Stimulated activated CD4-positive, alpha-beta T cell treated with anti-CD3 and anti-CD28 coated beads, TNF-alpha, amount 100 ng/mL, for 1 hour (primary cell): ENCODE results near the gene RHBDD2.
"Not testable (repeated sequence)": the region's sequence is repeated elsewhere in the genome, so short reads cannot be mapped to it uniquely, and the experiment has no call there.

ENCODE experiments used
- DNase-seq, 3 donors: peaks; one replicate each; pipeline ENCODE4 v3.0.0-alpha.2; 2020; ENCODE audit warnings: low read depth in 3 of 3, low spot score in 1 of 3

RHBDD2 gene

GRCh38 chr7:75888464-75889222, 9.8 kb downstream of the RHBDD2 start:
- DNase-seq, result no peak

GRCh38 chr7:75889223-75889825, 10.5 kb downstream of the RHBDD2 start:
- no peak for DNase-seq

- no peak for DNase-seq
Observed at GRCh38 chr7:75889826-75890225, 11.0 kb downstream of the RHBDD2 start.

GRCh38 chr7:75891237-75891636, 12.4 kb downstream of the RHBDD2 start:
- not testable (repeated sequence) for DNase-seq

- no peak for DNase-seq
Observed at GRCh38 chr7:75891815-75892411, 13.1 kb downstream of the RHBDD2 start.

- no peak for DNase-seq
Observed at GRCh38 chr7:75892634-75893272, 13.9 kb downstream of the RHBDD2 start.

GRCh38 chr7:75896803-75897327, 18.0 kb downstream of the RHBDD2 start:
- no peak for DNase-seq

- DNase-seq, result no peak
Observed at GRCh38 chr7:75900617-75901315, 21.9 kb downstream of the RHBDD2 start.

- DNase-seq, result no peak
Observed at GRCh38 chr7:75905785-75906604, 27.2 kb downstream of the RHBDD2 start.

- DNase-seq, result no peak
Observed at GRCh38 chr7:75906991-75907667, 28.3 kb downstream of the RHBDD2 start.

- DNase-seq, result not testable (repeated sequence)
Observed at GRCh38 chr7:75907668-75908039, 28.8 kb downstream of the RHBDD2 start.

GRCh38 chr7:75909521-75910132, 30.8 kb downstream of the RHBDD2 start:
- DNase-seq, result no peak

GRCh38 chr7:75911186-75911585, 32.4 kb downstream of the RHBDD2 start:
- not testable (repeated sequence) for DNase-seq

GRCh38 chr7:75913437-75913836, 34.6 kb downstream of the RHBDD2 start:
- no peak for DNase-seq

- DNase-seq, result no peak
Observed at GRCh38 chr7:75914169-75914654, 35.4 kb downstream of the RHBDD2 start.

GRCh38 chr7:75914655-75915415, 36.0 kb downstream of the RHBDD2 start, which contains the start of gene POR:
TSS of gene POR (plus strand) at chr7:75915155. CDS start at chr7:75954002, 38,847 bp downstream.
- DNase-seq, result peak; percentile 93 to 99 (median 98)

GRCh38 chr7:75915416-75916156, 36.8 kb downstream of the RHBDD2 start:
- DNase-seq, result no peak
